Astrocyte (in vitro differentiated cells and primary cell): Measurements from ENCODE around the gene SHOX. TPM values are rescaled to one million over a fixed set of nuclear protein-coding genes. Genes with fewer than 3 reads are reported as not detected.

Source experiments
- DNase-seq: peaks from one replicate; pipeline ENCODE4 v3.0.0-alpha.2; 2010; ENCODE audit warnings: low read depth
- FAIRE-seq: peaks from 2 replicates; lab custom pipeline; 2011; peaks lifted over from hg19 to GRCh38; lab: Jason Lieb, UNC
- H2AFZ ChIP-seq: 2 replicates; pipeline ENCODE4 v1.6.0; 2012; ENCODE audit warnings: low read depth, low read length, inconsistent platforms
- H3K27ac ChIP-seq: 2 replicates; pipeline ENCODE4 v1.5.1; 2011; ENCODE audit warnings: low read depth, low read length, inconsistent platforms
- H3K27me3 ChIP-seq: 2 replicates; pipeline ENCODE4 v1.6.0; 2011; ENCODE audit warnings: low read length, inconsistent platforms; ENCODE audit not compliant: insufficient read depth
- H3K36me3 ChIP-seq: 2 replicates; pipeline ENCODE4 v1.5.1; 2011; ENCODE audit warnings: low read length, inconsistent platforms; ENCODE audit not compliant: insufficient read depth
- H3K4me1 ChIP-seq: 2 replicates; pipeline ENCODE4 v1.5.1; 2011; ENCODE audit warnings: low read length, inconsistent platforms; ENCODE audit not compliant: insufficient read depth
- H3K4me2 ChIP-seq: 2 replicates; pipeline ENCODE4 v1.6.0; 2012; ENCODE audit warnings: low read length, inconsistent platforms
- H3K4me3 ChIP-seq: 2 replicates; pipeline ENCODE4 v1.5.1; 2011; ENCODE audit warnings: low read depth, mild to moderate bottlenecking, low read length, inconsistent platforms; ENCODE audit not compliant: insufficient read depth
- H3K79me2 ChIP-seq: 2 replicates; pipeline ENCODE4 v1.6.0; 2012; ENCODE audit warnings: mild to moderate bottlenecking, low read length, inconsistent platforms; ENCODE audit not compliant: insufficient read depth
- H3K9ac ChIP-seq: 2 replicates; pipeline ENCODE4 v1.6.0; 2012; ENCODE audit warnings: mild to moderate bottlenecking, low read length, inconsistent platforms
- H3K9me3 ChIP-seq: 2 replicates; pipeline ENCODE4 v1.5.1; 2012; ENCODE audit warnings: low read depth, mild to moderate bottlenecking, low read length, inconsistent platforms; ENCODE audit not compliant: insufficient read depth
- H4K20me1 ChIP-seq: 2 replicates; pipeline ENCODE4 v1.6.0; 2012; ENCODE audit warnings: low read length, inconsistent platforms; ENCODE audit not compliant: insufficient read depth
- H3K27ac Mint-ChIP-seq: one replicate; pipeline ENCODE4 v1.8.0; 2021; ENCODE audit warnings: mild to moderate bottlenecking, mixed read lengths; ENCODE audit not compliant: unreplicated experiment
- H3K27me3 Mint-ChIP-seq: one replicate; pipeline ENCODE4 v1.8.0; 2021; ENCODE audit warnings: low read depth, mixed read lengths; ENCODE audit not compliant: unreplicated experiment
- H3K36me3 Mint-ChIP-seq: one replicate; pipeline ENCODE4 v1.8.0; 2021; ENCODE audit warnings: low read depth, mixed read lengths; ENCODE audit not compliant: unreplicated experiment
- H3K4me1 Mint-ChIP-seq: one replicate; pipeline ENCODE4 v1.8.0; 2021; ENCODE audit warnings: low read depth, mixed read lengths; ENCODE audit not compliant: unreplicated experiment
- H3K4me3 Mint-ChIP-seq: one replicate; pipeline ENCODE4 v1.8.0; 2021; ENCODE audit warnings: mild to moderate bottlenecking, moderate library complexity, mixed read lengths; ENCODE audit not compliant: unreplicated experiment
- H3K9me3 Mint-ChIP-seq: one replicate; pipeline ENCODE4 v1.8.0; 2021; ENCODE audit warnings: mild to moderate bottlenecking, mixed read lengths; ENCODE audit not compliant: unreplicated experiment
- CTCF ChIP-seq: IDR thresholded peaks from 2 replicates; pipeline ENCODE4 v1.5.1; 2011; ENCODE audit warnings: low read depth, mild to moderate bottlenecking, inconsistent platforms, low read length, moderate library complexity; ENCODE audit not compliant: insufficient read depth
- EZH2 ChIP-seq: IDR thresholded peaks from 2 replicates; pipeline ENCODE4 v1.6.1; 2012; ENCODE audit warnings: mild to moderate bottlenecking, low read length, inconsistent platforms; ENCODE audit not compliant: insufficient read depth
- total RNA-seq: library from RNA; stranded (reverse); gene quantifications from 2 replicates; pipeline ENCODE4 v1.2.1, GENCODE V29; 2021

SHOX gene
- total RNA-seq, 1 donor from 2014 or later, result not detected

- H3K79me2 ChIP-seq, result no peaks in the 10 kb centered on the region
- H2AFZ ChIP-seq, result no peak overlapping the region
- H3K4me1 ChIP-seq, result no peaks in the 10 kb centered on the region
- no peak overlapping the region for H3K4me3 ChIP-seq
- H3K4me2 ChIP-seq, result no peak overlapping the region
- H3K9me3 Mint-ChIP-seq, result peaks cover 23% of the 10 kb centered on the region
- H3K9me3 ChIP-seq, result peaks cover 11% of the 10 kb centered on the region
- no peak overlapping the region for H3K9ac ChIP-seq
- no peak overlapping the region for H3K4me3 Mint-ChIP-seq
- no peak overlapping the region for H3K27ac ChIP-seq
- no peaks in the 10 kb centered on the region for H3K4me1 Mint-ChIP-seq
- H3K27me3 Mint-ChIP-seq, result no peaks in the 10 kb centered on the region
- TF ChIP-seq CTCF, result no peak
- no peak for TF ChIP-seq EZH2
- H3K27me3 ChIP-seq, result no peaks in the 10 kb centered on the region
- no peak for DNase-seq
- no peaks in the 10 kb centered on the region for H4K20me1 ChIP-seq
- H3K36me3 ChIP-seq, result no peaks in the 10 kb centered on the region
- no peak overlapping the region for H3K27ac Mint-ChIP-seq
- no peak for FAIRE-seq
- H3K36me3 Mint-ChIP-seq, result no peaks in the 10 kb centered on the region
Measured at GRCh38 chrX:677376-677775, 46.8 kb downstream of the SHOX start.

GRCh38 chrX:679291-679979 lies 48.8 kb downstream of the SHOX start:
- no peaks in the 10 kb centered on the region for H4K20me1 ChIP-seq
- DNase-seq (no peak), FAIRE-seq (no peak)
- H3K4me3 Mint-ChIP-seq, result no peak overlapping the region
- no peak overlapping the region for H3K9ac ChIP-seq
- no peaks in the 10 kb centered on the region for H3K4me1 ChIP-seq
- H3K79me2 ChIP-seq, result no peaks in the 10 kb centered on the region
- H3K4me3 ChIP-seq, result no peak overlapping the region
- no peak overlapping the region for H2AFZ ChIP-seq
- peaks cover 11% of the 10 kb centered on the region for H3K9me3 ChIP-seq
- TF ChIP-seq CTCF (no peak), EZH2 (no peak)
- H3K4me2 ChIP-seq, result no peak overlapping the region
- H3K9me3 Mint-ChIP-seq, result peaks cover 20% of the 10 kb centered on the region
- no peaks in the 10 kb centered on the region for H3K36me3 Mint-ChIP-seq
- H3K27ac ChIP-seq, result no peak overlapping the region
- no peaks in the 10 kb centered on the region for H3K27me3 ChIP-seq
- no peaks in the 10 kb centered on the region for H3K27me3 Mint-ChIP-seq
- H3K4me1 Mint-ChIP-seq, result no peaks in the 10 kb centered on the region
- no peaks in the 10 kb centered on the region for H3K36me3 ChIP-seq
- H3K27ac Mint-ChIP-seq, result no peak overlapping the region

GRCh38 chrX:680062-680461 lies 49.5 kb downstream of the SHOX start:
- DNase-seq, result no peak
- H3K4me1 Mint-ChIP-seq, result no peaks in the 10 kb centered on the region
- Histone ChIP-seq H3K27me3 (no peaks in the 10 kb centered on the region), H3K9ac (no peak overlapping the region), H3K79me2 (no peaks in the 10 kb centered on the region), H3K4me1 (no peaks in the 10 kb centered on the region), H2AFZ (no peak overlapping the region), H3K36me3 (no peaks in the 10 kb centered on the region), H3K9me3 (peaks cover 11% of the 10 kb centered on the region), H3K4me2 (no peak overlapping the region), H3K27ac (no peak overlapping the region), H4K20me1 (no peaks in the 10 kb centered on the region), H3K4me3 (no peak overlapping the region)
- H3K27me3 Mint-ChIP-seq, result no peaks in the 10 kb centered on the region
- FAIRE-seq, result no peak
- H3K27ac Mint-ChIP-seq, result no peak overlapping the region
- no peaks in the 10 kb centered on the region for H3K36me3 Mint-ChIP-seq
- H3K9me3 Mint-ChIP-seq, result peaks cover 20% of the 10 kb centered on the region
- no peak for TF ChIP-seq CTCF
- no peak for TF ChIP-seq EZH2
- no peak overlapping the region for H3K4me3 Mint-ChIP-seq
